Gastrocnemius medialis (tissue), 4 donors: ENCODE results near the gene RABGAP1. TPM values are rescaled to one million over a fixed set of nuclear protein-coding genes. Genes with fewer than 3 reads are reported as not detected.

Experiments used
- ATAC-seq, 2 donors: fragments of 150-250 bp; one replicate each; pipeline ENCODE4 v1.9.1; 2016
- DNase-seq, 2 donors: peaks; one replicate each; pipeline ENCODE4 v3.0.0-alpha.2; 2019
- H3K27ac ChIP-seq, 4 donors: fragments of 200-600 bp; sonication (generic); 1 replicate in 1 of 4; 2 replicates in 3 of 4; pipeline ENCODE4 v1.5.1; 2016 to 2018; ENCODE audit warnings: mild to moderate bottlenecking in 2 of 4, moderate library complexity in 1 of 4
- H3K27me3 ChIP-seq, 3 donors: fragments of 200-600 bp; sonication (generic) in 2 of 3; 1 replicate in 1 of 3; 2 replicates in 2 of 3; pipeline versions ENCODE4 v1.5.1 to v1.6.0; 2016 to 2019; ENCODE audit warnings: mild to moderate bottlenecking in 1 of 3, moderate library complexity in 1 of 3
- H3K36me3 ChIP-seq, 2 donors: fragments of 200-600 bp; sonication (generic) in 1 of 2; one replicate each; pipeline ENCODE4 v1.5.1; 2017 to 2018
- H3K4me1 ChIP-seq, 2 donors: fragments of 200-600 bp; sonication (generic) in 1 of 2; one replicate each; pipeline ENCODE4 v1.5.1; 2016 to 2017; ENCODE audit warnings: mild to moderate bottlenecking in 2 of 2
- H3K4me3 ChIP-seq, 4 donors: fragments of 200-600 bp; sonication (generic) in 3 of 4; 1 replicate in 1 of 4; 2 replicates in 3 of 4; pipeline ENCODE4 v1.5.1; 2016 to 2019; ENCODE audit warnings: mild to moderate bottlenecking in 2 of 4
- H3K9me3 ChIP-seq, 3 donors: fragments of 200-600 bp; sonication (generic) in 2 of 3; 1 replicate in 1 of 3; 2 replicates in 2 of 3; pipeline ENCODE4 v1.5.1; 2016 to 2019
- POLR2A ChIP-seq, 2 donors: fragments of 450-650 bp; IDR thresholded peaks; one replicate each; pipeline ENCODE4 v1.6.1; 2017; ENCODE audit warnings: antibody characterized with exemption in 2 of 2, mild to moderate bottlenecking in 2 of 2, moderate library complexity in 2 of 2
- in situ Hi-C, 4 donors: fragments of 200-750 bp; cut with MboI; loops; one replicate each; pipeline versions ENCODE4 v1.15.0 to v1.8.0; 2017; ENCODE audit warnings: low sequenced_read_pairs in 4 of 4
- intact Hi-C: fragments of 100-400 bp; cut with DNase I; formaldehyde crosslinking; loops from one replicate; pipeline ENCODE4 v1.15.1; 2023; ENCODE audit warnings: low total_unique reads
- total RNA-seq, 4 donors: library from RNA; depleted of rRNA; stranded (reverse); fragments of >200 nt; gene quantifications; one replicate each; pipeline versions ENCODE4 v1.1.0 to v1.2.3, GENCODE V29; 2016
- TF ChIP-seq, protein P1 (sequence below), 5 experiments: fragments of 450-650 bp in 3 of 5; fragments of 200-600 bp in 2 of 5; sonication (generic) in 2 of 5; IDR thresholded peaks in 4 of 5; conservative IDR thresholded peaks in 1 of 5; 1 replicate in 4 of 5; 2 replicates in 1 of 5; pipeline ENCODE4 v1.5.1; 2016 to 2019; ENCODE audit warnings: antibody characterized with exemption in 5 of 5, mild to moderate bottlenecking in 3 of 5, moderate library complexity in 3 of 5

Gene RABGAP1
- total RNA-seq, 4 donors from 2014 or later, result 23.7 to 33.8 (median 26.6) TPM

GRCh38 chr9:122930541-122931225, 10.1 kb upstream of the RABGAP1 start:
- intact Hi-C loops, result loop anchor here (1.0 to 2.0 kb wide), 3 partner anchors 10 to 26 kb away; partner anchors contain the start of genes RC3H2 and ZBTB6
- peaks cover 41 to 45% of the 10 kb centered on the region in 2 donors for H3K4me1 ChIP-seq

DNA sequence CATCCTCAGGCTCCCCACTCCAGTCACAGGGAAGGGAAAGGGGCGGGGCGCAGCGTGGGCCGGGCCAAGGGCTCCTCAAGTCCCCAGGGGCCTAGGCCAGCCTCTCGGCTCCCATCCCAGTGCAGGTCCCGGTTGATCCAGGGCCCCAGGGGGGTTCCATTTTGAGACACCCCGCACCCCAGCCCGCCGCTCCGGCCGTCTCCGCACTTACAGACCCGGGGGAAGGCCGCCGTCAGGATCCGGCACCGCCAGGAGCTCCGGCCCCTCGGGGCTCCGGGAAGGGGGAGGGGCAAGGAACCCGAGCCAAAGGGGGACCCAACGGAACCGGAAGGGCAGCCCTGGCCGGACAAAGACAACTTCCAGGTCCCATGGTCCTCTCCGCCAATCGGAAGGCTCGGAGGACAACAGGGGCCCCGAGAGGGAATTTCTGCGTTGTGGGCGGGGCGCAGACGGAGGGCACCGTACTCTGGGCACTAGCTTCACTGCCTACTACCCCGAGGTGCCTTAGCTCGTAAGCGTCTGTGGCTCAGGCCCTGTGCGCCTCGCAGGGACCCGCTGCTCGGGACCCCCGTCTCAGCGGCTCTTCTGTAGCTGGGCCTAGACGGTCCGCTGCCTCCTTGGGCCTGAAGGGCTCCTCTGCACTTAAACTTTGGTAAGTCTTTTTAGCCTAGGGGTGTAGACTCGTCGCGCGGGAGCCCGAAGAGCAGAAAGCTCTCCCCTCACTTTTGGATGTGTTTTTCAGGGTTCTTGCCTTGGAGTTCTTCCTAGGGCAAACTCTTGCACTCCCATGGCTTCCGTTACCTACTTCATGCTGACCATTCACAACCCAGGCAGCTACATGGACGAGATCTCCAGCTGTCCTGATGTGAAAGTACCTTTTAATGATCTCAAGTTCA, 9.3 kb upstream of the RABGAP1 start, which contains the start of gene ZBTB26:
ZBTB26 (minus strand) TSS at position 287 of the 896 bp plus-strand sequence. CDS start 11,578 bp downstream, outside the sequence.
- peaks cover 0 to 2% of the 10 kb centered on the region in 2 donors for H3K36me3 ChIP-seq
- H3K4me1 ChIP-seq, result peaks cover 41 to 45% of the 10 kb centered on the region in 2 donors
- peak; percentile 93 for DNase-seq
- in situ Hi-C loops (no loop called here), intact Hi-C loops (loop anchor here (1.0 to 2.0 kb wide), 3 partner anchors 9 to 27 kb away; partner anchors contain the start of genes RC3H2 and ZBTB6)
- peak within 1 kb of the TSS; percentile 91 to 98 (median 94) for H3K4me3 ChIP-seq
- no peaks in the 10 kb centered on the region for H3K9me3 ChIP-seq
- H3K27me3 ChIP-seq, result no peaks in the 10 kb centered on the region
- ATAC-seq, result peak; percentile 99 to 100
- TF ChIP-seq POLR2A (IDR thresholded peaks at IDR 0.05), result peak; percentile 48 to 55
- TF ChIP-seq, protein P1, sequence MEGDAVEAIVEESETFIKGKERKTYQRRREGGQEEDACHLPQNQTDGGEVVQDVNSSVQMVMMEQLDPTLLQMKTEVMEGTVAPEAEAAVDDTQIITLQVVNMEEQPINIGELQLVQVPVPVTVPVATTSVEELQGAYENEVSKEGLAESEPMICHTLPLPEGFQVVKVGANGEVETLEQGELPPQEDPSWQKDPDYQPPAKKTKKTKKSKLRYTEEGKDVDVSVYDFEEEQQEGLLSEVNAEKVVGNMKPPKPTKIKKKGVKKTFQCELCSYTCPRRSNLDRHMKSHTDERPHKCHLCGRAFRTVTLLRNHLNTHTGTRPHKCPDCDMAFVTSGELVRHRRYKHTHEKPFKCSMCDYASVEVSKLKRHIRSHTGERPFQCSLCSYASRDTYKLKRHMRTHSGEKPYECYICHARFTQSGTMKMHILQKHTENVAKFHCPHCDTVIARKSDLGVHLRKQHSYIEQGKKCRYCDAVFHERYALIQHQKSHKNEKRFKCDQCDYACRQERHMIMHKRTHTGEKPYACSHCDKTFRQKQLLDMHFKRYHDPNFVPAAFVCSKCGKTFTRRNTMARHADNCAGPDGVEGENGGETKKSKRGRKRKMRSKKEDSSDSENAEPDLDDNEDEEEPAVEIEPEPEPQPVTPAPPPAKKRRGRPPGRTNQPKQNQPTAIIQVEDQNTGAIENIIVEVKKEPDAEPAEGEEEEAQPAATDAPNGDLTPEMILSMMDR (IDR thresholded peaks at IDR 0.05 in 4 of 5, conservative IDR thresholded peaks at IDR 0.05 in 1 of 5), result peak in 1 of 5 experiments; percentile 4
- H3K27ac ChIP-seq, result peak within 1 kb of the TSS; percentile 86 to 94 (median 90)

More at GRCh38 chr9:122930541-122931225, 10.1 kb upstream of the RABGAP1 start:
- H3K9me3 ChIP-seq, result no peaks in the 10 kb centered on the region
- peak in 1 of 2 donors; percentile 33 for ATAC-seq
- no peaks in the 10 kb centered on the region for H3K27me3 ChIP-seq
- no peaks in the 10 kb centered on the region for H3K36me3 ChIP-seq
- DNase-seq, result no peak
- H3K27ac ChIP-seq, result peak overlapping the region; percentile 86 to 94 (median 90)
- no peak for TF ChIP-seq POLR2A (IDR thresholded peaks at IDR 0.05)
- TF ChIP-seq, protein P1 (IDR thresholded peaks at IDR 0.05 in 4 of 5, conservative IDR thresholded peaks at IDR 0.05 in 1 of 5), result peak in 1 of 5 experiments; percentile 7
- in situ Hi-C loops, result no loop called here
- peak overlapping the region; percentile 91 to 98 (median 94) for H3K4me3 ChIP-seq

DNA sequence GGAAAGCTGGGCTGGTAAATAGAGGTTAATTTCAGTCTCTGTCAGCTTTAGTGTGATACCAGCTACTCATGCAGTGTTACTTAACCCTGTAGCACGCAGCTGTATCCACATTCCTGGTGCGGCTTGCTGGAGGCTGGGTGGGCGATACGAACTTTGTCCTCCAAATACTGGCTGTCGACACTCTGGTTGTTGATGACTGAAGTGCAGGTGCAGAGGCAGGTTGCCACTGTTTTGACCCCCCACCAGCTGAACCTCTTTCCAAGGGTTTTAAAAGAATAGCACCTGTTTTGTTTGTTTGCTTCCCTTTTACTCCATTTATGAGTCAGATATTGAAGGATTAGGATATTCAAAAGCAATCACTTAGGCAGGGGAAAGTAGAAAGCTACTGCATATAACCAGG, 4.4 kb upstream of the RABGAP1 start:
- Histone ChIP-seq H3K27me3 (no peaks in the 10 kb centered on the region), H3K9me3 (no peaks in the 10 kb centered on the region), H3K4me3 (no peak overlapping the region), H3K36me3 (peaks cover 0 to 20% of the 10 kb centered on the region in 2 donors), H3K27ac (no peak overlapping the region), H3K4me1 (peaks cover 21 to 22% of the 10 kb centered on the region in 2 donors)
- no peak for ATAC-seq
- intact Hi-C loops (no loop called here), in situ Hi-C loops (no loop called here)
- no peak for DNase-seq
- TF ChIP-seq, protein P1 (IDR thresholded peaks at IDR 0.05 in 4 of 5, conservative IDR thresholded peaks at IDR 0.05 in 1 of 5), result no peak
- no peak for TF ChIP-seq POLR2A (IDR thresholded peaks at IDR 0.05)

- no peak overlapping the region for H3K27ac ChIP-seq
- H3K4me3 ChIP-seq, result no peak overlapping the region
- ATAC-seq, result no peak
- peaks cover 0 to 20% of the 10 kb centered on the region in 2 donors for H3K36me3 ChIP-seq
- DNase-seq, result no peak
- intact Hi-C loops, result no loop called here
- TF ChIP-seq, protein P1 (IDR thresholded peaks at IDR 0.05 in 4 of 5, conservative IDR thresholded peaks at IDR 0.05 in 1 of 5), result no peak
- TF ChIP-seq POLR2A (IDR thresholded peaks at IDR 0.05), result no peak
- no peaks in the 10 kb centered on the region for H3K27me3 ChIP-seq
- H3K4me1 ChIP-seq, result peaks cover 25 to 26% of the 10 kb centered on the region in 2 donors
- in situ Hi-C loops, result no loop called here
- no peaks in the 10 kb centered on the region for H3K9me3 ChIP-seq
Observed at GRCh38 chr9:122936883-122937282, 3.9 kb upstream of the RABGAP1 start.
